Measurements from ENCODE around the gene NFATC2IP.

The NFATC2IP gene

DNA sequence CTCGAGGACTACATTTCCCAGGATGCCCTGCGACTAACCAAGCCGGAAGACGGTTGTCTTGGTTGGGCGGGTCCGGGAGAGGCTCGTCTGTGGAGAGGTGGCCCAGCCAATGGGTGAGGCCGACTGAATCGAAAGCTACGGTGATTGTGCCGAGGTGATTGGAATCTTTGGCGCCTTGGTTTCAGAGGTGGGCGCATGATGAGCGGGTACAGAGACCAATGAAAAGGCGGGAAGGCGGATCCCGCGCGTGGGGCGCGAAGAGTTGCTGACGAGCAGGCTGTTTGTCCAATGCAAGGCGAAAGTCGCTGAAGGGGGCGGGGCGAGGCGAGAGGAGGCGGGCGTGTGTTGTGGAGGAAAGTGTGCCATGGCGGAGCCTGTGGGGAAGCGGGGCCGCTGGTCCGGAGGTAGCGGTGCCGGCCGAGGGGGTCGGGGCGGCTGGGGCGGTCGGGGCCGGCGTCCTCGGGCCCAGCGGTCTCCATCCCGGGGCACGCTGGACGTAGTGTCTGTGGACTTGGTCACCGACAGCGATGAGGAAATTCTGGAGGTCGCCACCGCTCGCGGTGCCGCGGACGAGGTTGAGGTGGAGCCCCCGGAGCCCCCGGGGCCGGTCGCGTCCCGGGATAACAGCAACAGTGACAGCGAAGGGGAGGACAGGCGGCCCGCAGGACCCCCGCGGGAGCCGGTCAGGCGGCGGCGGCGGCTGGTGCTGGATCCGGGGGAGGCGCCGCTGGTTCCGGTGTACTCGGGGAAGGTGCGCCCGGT is at the start of gene NFATC2IP:
Gene NFATC2IP, plus strand, starts transcription at position 290 of the 762 bp plus-strand sequence. Its CDS starts 75 bp downstream, at position 365.
- peak; percentile 99 for DNase-seq
- ATAC-seq: peak; percentile 99

- ATAC-seq (no peak), DNase-seq (no peak)
These were observed 48.9 kb upstream of the NFATC2IP start for GRCh38 chr16:28901862-28902261.

- DNase-seq (no peak), ATAC-seq (peak; percentile 12)
These were observed 47.8 kb upstream of the NFATC2IP start for GRCh38 chr16:28902909-28903308.

GRCh38 chr16:28903344-28904042 is 47.2 kb upstream of the NFATC2IP start:
- DNase-seq (no peak), ATAC-seq (no peak)

DNA sequence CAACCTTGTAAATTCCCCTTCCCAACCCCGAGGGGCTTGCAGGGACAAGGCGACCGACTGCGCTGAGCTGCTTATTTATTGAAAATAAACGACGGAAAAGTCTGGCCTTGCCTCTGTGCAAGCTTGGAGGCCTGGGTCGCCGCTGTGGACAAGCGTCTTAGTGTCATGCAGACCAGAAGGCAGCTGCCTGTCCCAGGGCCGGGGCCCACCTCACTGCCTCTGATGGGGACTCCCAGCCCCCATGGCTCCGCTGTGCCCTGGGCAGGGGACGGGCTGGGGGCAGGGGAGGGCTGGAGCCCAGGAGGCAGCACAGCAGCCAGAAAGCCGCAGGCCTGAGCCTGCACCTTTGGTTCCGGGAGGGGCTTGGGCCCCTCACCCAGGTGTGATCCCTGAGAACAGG is 46.4 kb upstream of the NFATC2IP start:
- ATAC-seq (no peak), DNase-seq (no peak)

GRCh38 chr16:28904828-28905227 is 45.9 kb upstream of the NFATC2IP start:
- no peak for DNase-seq
- no peak for ATAC-seq

DNA sequence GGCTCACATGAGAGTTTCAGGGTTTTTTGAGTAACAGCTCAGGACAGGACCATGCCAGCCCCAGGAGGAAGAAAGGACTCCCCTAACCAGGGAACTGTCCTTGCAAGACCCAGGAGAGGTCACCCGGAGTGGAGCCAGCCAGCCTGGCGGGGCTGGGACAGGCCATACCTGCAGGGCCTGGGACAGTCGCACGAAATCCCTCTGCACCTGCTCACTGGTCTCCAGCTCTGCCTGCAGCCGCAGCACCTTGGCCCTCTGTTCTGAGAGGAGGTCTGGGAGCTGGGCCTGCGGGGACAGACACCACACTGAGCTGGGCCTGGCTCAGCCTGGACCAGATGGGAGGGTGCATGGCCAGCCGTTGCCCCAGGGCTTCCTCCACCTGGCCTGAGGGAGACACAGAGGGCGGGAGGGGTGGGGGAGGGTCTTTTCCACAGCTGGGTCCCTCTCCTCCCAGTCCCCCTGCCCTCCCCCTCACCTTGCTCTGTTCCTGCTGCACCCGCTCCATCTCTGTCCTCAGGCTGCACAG is 45.4 kb upstream of the NFATC2IP start:
- ATAC-seq (no peak), DNase-seq (no peak)

- DNase-seq (no peak), ATAC-seq (no peak)
These were observed 44.9 kb upstream of the NFATC2IP start for GRCh38 chr16:28905800-28906372.

GRCh38 chr16:28910086-28911031 is 40.4 kb upstream of the NFATC2IP start:
- DNase-seq: no peak
- ATAC-seq: peak; percentile 48

DNA sequence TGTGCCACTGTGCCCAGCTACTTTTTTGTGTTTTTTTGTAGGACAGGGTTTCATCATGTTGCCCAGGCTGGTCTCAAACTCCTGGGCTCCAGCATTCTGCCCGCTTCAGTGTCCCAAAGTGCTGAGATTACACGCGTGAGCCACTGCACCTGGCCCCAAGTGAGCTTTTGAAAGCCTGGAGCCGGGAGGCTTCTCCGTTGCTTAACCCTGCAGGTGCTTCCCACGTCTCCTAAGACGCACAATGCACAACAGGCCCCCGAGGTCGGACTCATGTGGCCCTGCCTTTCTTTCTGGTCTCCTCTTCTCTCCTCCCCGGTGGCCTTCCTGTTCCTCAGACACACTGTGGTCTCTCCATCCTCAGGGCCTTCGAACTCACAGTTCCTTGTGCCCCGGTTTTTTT is 38.2 kb upstream of the NFATC2IP start:
- DNase-seq (no peak), ATAC-seq (no peak)

DNA sequence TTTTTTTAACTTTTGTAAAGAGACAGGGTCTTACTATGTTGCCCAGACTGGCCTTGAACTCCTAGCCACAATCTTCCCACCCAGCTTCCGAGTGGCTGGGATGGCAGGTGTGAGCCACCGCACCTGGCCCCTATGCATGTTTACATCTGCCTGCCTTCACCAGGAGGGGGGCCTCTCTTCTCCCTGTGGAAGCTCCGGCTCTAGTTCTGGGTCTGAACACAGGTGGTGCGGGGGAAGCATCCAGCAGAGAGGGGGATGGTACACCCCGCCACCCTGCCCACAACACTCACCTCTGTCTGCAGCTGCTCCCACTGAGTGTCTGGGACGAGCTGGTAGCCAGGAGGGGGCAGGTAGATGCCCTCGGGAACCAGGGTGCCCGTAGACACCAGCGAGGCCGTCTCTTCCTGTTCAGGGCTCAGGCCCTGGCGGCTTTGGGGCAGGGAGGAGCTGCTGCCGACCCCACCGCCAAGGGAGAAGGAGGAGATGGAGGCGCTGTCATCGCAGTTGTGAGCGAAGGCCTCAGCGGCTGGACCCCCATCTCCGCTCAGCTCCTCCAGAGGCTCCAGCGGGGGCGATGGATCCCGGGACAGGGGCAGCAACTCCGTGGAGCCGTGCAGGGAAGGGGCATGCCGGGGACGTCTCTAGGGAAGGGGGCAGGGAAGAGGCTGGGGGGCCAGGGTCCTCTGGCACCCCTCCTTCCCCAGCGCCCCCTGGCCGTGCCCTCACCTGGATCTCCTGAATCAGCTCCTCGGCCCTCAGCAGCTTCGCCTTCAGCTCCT is 36.6 kb upstream of the NFATC2IP start:
- no peak for DNase-seq
- no peak for ATAC-seq

- ATAC-seq: no peak
- no peak for DNase-seq
These were observed 35.6 kb upstream of the NFATC2IP start for GRCh38 chr16:28915181-28915580.

GRCh38 chr16:28917095-28917494 is 33.6 kb upstream of the NFATC2IP start:
- ATAC-seq: no peak
- no peak for DNase-seq

DNA sequence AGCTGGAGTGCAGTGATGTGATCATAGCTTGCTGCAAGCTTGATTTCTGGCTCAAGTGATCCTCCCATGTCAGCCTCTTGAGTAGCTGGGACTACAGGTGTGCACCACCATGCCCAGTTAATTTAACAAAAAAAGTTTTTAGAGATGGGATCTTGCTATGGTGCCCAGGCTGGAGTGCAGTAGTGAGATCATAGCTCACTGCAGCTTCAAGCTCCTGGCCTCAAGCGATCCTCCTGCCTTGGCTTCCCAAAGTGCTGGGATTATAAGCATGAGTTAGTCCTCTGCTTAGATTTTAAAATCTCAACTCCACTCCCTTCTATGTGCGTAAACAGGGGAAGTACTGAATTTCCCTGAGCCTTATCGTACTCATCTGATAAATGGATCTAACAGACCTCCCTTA is 32.0 kb upstream of the NFATC2IP start:
- DNase-seq (no peak), ATAC-seq (no peak)

DNA sequence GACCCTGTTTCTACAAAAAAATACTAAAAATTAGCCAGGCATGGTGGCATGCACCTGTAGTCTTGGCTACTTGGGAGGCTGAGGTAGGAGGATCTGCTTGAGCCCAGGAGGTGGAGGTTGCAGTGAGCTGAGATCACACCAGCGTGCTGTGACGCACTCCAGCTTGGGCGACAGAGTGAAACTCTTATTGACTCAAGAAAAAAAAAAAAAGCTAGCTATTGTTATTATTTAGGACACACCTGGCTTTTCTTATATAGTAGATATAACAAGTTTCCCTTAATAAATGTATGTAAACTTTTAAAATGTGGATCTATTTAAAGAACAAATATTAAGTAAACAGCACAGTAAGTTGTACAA is 27.5 kb upstream of the NFATC2IP start:
- DNase-seq (no peak), ATAC-seq (no peak)

GRCh38 chr16:28923652-28924398 is 26.9 kb upstream of the NFATC2IP start:
- no peak for DNase-seq
- no peak for ATAC-seq

GRCh38 chr16:28924399-28924761 is 26.4 kb upstream of the NFATC2IP start:
- ATAC-seq (no peak), DNase-seq (no peak)

GRCh38 chr16:28924762-28925385 is 25.9 kb upstream of the NFATC2IP start, which contains the start of gene RABEP2:
RABEP2 (minus strand) TSS chr16:28925238; CDS start chr16:28925163, 75 bp downstream.
- ATAC-seq (peak; percentile 89), DNase-seq (peak; percentile 99)

DNA sequence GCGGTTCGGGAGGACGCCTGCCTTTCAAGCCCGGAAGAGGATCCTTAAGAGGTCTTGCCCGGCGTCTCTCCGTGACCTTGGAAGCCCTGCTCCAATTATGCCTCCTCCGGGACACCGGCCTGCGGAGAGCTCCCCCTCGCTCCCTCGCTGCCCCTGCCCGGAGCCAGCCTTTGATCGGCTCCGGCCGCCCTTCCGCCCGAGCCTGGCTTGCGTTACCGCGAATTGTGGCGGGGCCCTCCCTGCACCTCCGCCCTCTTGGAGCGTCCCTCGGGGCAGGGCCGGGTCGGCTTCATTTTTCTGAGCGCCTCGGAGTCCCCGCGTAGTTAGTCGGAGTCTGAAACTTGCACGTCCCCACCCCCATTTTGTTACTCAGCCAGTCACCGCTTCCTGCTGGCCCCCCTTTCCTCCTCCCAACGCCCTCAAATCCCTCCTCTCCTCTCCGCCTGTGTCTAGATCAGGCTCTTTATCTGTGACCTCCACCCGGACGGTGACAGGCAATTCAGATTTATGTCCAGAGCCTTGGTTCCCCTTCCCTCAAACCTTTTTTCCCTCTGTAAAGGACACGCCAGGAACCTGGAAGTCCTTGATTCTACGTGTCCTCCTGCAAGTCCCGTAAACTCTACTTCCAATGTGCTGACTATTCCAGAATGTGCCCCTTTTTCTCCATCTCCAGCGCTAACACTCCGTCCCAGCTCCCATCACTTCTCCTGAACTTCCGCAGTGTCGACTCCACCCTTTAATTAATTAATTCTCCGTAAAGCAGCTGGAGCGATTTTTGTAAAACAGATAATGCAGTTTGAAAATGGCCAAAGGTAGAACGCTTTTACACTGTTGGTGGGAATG is 25.1 kb upstream of the NFATC2IP start:
- DNase-seq (peak; percentile 88), ATAC-seq (peak; percentile 75)

All from stimulated activated naive CD8-positive, alpha-beta T cell treated with anti-CD3 and anti-CD28 coated beads, Interleukin-15, Interleukin-2, amounts not matched to agents 100 U/mL and 50 U/mL, for 24 hours (primary cell).